GM03348 (cell line): ENCODE results near the gene C1orf167.

Experiments
- DNase-seq: peaks from one replicate; pipeline ENCODE4 v3.0.0; 2012; ENCODE audit warnings: low spot score

C1orf167 gene

GRCh38 chr1:11784993-11785769 lies 23.2 kb downstream of the C1orf167 start:
- DNase-seq: peak; percentile 84

DNA sequence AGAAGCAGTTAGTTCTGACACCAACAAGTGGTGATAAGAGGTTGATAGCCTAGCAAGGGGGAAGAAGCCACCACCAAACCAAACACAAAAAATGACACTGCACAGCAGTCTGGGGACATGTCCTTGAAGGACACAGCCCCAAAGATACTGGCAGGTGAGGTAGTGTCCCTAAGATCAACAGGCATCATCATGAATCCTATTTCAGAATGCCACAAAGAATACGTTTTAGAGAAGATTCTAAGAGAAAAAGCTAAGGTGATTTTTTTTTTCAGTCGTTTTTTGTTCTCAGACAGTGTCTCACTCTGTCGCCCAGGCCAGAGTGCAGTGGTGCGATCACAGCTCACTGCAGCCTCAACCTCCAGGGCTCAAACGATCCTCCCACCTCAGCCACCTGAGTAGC lies 24.2 kb downstream of the C1orf167 start:
- no peak for DNase-seq

- peak; percentile 90 for DNase-seq
These were observed 25.3 kb downstream of the C1orf167 start for GRCh38 chr1:11787251-11787803.

DNA sequence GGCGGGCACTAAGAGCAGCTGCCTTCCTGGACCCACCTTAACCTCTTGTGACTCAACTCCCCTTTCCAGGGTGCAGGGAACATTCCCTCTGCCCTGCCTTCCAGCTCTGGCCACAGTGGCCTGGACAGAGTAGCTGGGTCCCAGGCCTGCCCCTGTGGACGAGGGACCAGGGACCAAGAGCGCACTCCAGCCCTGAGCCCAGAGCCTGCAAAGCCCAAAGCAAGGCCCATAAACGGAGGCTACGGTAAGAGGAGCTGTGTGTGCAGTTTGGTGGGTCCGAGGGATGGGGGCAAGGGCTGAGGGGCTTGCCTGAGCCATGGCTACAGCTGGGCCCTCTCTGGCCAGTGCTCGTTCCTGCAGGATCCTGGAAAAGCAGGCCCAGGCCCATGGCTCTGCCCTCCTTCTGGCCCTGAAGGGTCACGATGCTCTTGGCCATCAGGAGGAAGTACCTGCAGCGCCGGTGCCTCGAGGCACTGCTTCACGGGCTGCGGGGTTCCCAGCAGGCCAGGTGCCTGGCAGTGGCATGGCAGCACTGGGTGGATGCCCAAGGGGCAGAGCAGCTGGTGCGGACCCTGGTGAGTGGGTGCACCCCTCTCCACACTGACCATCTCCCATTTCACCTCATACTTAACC lies 25.9 kb downstream of the C1orf167 start:
- DNase-seq: no peak

- no peak for DNase-seq
These were observed 26.6 kb downstream of the C1orf167 start for GRCh38 chr1:11788549-11789053.

GRCh38 chr1:11789126-11790067 lies 27.4 kb downstream of the C1orf167 start:
- no peak for DNase-seq

DNA sequence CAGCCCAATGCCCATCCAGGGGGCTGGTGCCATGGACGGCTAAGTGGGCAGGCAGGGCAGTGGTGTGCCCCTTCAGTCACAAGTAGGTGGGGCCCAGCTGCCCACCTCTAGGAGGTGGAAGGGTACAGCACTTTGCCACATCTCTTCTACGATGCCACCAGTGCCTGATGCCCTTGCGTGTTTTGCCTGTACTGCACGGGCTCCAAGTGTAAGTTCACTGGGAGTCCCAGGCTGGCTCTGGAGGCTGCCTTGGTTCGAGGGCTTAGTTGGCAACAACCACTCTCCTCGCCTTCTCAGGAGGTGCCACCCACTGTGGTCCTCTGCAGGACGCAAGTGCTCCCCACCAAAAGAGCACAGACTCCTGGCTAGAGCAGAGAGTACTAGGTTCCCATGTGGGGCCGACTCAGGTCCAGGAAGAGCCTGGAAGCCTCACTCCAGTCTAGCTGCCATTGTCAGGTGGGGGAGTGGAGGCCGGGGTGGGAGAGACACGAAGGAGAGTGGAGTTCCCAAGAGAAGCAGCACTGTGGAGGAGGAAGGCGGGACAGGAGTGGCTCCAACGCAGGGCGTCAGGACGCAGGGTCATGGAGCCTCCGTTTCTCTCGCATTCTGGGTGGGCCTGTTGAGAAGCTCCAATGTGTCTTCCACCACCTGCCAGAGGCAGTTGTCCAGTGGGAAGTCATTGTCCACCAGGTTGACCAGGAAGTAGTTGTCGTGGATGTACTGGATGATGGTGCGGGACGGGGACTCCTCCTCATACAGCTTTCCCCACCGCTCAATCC lies 28.3 kb downstream of the C1orf167 start:
- no peak for DNase-seq

GRCh38 chr1:11790880-11791715 lies 29.1 kb downstream of the C1orf167 start:
- DNase-seq: peak; percentile 91

- DNase-seq: no peak
These were observed 30.1 kb downstream of the C1orf167 start for GRCh38 chr1:11792106-11792505.

DNA sequence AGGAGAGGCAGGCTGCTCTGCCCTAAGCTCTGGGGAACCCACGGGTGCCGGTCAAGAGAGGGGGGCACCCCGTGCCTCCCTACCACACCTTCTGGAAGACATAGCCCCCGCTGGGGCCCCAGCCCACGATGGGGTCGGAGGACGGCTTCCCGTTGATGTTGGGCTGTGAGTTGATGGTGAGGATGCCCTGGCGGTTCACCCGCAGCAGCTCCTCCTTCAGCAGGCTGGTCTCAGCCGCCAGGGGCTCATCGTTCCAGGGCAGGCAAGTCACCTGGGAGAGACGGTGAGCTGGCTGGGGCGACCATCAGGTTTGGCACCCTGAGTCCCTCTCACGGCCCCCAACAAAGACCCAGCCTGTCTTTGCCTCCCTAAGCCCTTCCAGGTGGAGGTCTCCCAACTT lies 31.8 kb downstream of the C1orf167 start:
- no peak for DNase-seq

DNA sequence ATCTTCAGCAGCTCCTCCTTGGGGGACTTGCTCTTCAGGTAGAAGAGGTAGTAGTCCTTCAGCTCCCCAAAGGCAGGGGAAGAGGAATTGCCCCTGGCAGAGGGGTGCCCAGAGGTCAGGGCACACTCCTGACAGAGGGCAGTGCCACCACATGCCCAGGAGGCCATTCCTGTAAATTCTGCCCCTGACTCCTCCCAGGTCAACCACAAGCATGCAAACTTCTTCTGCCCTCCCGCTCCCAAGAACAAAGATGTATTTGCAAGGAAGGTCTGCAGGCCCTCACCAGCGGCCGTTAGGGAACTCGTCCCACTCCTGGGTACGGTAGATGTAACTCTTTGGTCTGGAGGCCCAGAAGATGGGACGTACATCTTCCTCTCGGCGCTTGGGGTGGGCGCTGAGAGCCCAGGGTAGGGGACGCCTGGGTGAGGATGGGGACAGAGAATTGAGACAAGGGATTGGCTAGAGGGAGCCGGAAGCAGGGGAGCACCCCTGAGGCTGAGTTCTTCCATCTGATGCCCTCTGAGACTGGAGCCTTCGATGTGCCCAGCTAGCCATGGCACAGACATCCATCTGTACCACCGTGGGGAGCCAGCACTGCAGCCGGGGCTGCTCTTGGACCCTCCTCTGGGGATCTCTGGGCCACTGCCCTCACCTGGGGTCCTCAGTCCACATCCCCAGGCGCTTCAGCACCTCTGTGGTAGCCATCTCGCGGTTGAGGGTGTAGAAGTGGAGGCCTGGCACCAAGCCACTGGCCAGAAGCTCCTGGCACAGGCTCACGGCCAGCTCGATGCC lies 32.6 kb downstream of the C1orf167 start:
- DNase-seq: no peak

DNA sequence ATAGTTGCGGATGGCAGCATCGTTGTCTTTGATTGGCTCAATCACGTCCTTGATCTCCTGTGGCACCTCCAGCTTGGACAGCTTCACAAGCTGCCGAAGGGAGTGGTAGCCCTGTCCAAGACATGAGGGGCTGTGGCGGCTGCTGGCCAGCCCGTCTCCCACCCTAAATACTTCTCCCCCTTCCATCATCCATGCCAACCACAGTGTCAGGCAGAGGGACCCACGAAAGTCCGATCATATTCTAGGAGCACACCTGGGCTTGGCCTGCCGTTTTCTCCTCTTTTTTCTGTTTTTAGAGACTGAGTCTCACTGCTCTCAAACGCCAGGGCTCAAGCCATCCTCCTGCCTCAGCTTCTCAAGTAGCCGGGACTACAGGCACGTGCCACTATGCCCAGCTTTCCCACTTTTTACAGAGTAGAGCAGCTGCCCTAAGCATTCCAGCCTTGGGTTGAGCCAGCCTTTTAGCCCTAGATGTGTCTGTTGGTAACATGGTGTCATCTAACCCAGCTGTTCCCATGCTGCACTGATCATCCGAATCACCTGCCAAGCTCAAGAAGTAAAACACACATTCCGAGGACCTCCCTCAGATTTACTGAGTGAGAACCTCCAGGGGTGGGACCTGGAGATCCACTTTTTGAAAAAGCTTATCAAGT lies 33.4 kb downstream of the C1orf167 start:
- no peak for DNase-seq

DNA sequence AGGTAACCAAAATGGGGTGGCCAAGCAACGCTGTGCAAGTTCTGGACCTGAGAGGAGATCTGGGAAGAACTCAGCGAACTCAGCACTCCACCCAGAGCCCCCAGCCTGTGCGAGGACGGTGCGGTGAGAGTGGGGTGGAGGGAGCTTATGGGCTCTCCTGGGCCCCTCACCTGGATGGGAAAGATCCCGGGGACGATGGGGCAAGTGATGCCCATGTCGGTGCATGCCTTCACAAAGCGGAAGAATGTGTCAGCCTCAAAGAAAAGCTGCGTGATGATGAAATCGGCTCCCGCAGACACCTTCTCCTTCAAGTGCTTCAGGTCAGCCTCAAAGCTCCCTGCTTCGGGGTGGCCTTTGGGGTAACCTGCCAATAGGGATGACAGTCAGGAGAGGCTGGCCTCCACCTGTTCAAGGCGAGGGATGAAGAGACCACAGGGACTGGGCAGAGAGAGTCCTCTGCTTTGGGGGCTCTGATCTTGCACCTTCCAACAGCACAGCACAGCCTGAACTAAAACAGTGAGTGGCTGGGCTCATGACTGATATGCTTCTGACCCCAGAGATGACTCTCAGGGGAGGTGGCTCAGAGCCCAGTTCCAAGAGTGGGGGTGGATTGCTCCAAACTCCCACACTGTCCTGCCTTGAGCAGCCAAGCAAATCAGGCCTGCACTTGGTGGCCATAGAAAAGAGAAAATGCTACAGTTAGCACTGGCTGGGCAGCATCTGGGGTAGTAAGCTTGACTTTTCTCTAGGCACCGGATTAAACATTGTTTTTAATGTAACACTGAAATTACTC lies 34.2 kb downstream of the C1orf167 start:
- DNase-seq: no peak

DNA sequence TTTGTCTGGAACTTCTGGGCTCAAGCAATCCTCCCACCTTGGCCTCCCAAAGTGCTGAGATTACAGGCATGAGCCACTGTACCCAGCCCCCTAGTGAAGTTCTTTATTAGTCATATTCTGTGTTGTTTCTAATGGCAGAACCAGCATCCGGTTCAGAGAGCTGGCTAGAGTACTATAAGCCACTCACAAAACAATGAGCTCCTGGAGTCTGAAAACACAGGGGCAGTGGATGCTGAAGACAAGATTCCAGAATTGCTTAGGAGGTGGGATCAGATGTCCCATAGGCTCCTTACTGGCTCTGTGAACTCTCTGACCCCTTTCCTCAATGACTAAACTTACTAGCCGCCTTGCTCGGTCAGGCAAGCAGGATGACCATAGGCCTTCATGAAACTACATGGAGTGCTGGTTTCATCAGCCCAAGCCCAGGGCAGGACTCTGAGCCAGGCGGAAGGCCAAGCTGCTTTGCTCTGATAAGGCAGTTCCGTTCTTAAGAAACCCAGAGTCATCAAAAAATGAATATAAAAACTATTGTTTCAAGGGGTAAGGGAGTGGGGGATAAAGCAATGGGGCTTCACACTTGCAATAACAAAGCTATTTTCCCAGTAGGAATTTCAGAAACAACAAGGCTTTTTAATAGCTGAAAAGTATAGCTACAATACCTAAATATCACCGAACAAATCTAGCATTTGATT lies 35.7 kb downstream of the C1orf167 start:
- DNase-seq: no peak

DNA sequence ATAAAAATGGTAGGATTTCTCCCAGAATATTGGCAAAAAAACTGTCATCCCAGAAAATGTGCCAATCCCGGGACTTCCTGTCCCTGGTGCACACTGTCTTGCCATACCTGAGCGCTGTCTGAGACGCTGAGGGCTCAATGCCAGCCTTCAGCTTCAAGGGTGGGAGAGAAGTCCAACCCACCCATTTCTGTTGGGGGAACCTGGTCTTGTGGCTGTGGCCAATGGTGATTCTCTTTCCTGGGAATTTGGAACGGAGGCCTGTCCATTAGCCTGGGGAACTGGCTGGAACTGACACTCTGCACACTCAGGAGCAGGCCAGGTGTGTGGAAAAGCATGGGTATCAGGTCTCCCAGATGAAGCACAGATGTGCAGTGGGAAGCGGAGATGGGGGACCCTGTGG lies 37.1 kb downstream of the C1orf167 start:
- DNase-seq: no peak

GRCh38 chr1:11799896-11800295 lies 37.9 kb downstream of the C1orf167 start:
- no peak for DNase-seq

DNA sequence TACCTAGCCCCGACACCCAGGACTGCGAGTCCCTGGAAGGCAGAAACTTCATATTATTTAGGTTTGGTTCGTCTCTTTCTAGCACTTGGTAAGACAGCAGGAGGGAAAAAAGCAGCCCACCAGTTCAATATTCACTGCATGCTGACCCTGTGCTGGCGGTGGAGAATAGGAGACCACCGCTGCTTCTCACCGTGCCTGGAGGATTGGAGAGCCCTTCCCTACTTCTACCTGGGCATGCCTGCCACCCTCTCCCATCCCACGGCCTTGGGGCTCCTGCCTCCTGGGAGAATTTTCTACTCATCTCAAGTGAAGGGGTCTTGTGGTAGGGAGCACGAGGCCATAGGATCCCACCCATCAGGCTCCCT lies 38.4 kb downstream of the C1orf167 start:
- no peak for DNase-seq
